Skeletal muscle tissue (tissue), 2 donors: ENCODE measurements around the gene NEDD4L. TPM values are rescaled to one million over a fixed set of nuclear protein-coding genes. Genes with fewer than 3 reads are reported as not detected.

Source experiments
- small RNA-seq: library from RNA; depleted of rRNA; stranded (forward); fragments of <200 nt; gene quantifications from one replicate; pipeline ENCODE3, GENCODE V24; 2014
- total RNA-seq: library from RNA; depleted of rRNA; stranded (reverse); fragments of >200 nt; gene quantifications from one replicate; pipeline ENCODE4 v1.2.3, GENCODE V29; 2014

NEDD4L gene
- total RNA-seq, 1 donor from 2014 or later, result 34.4 TPM

Small RNAs within 50 kb of the gene (small RNA-seq; reads per million reads assigned to genes)
- gene HMGN1P30, result not detected
- not detected for gene MIR3591

Other genes starting within 250 kb of the NEDD4L start
- 4.7 TPM for gene ATP8B1, start 240.9 kb upstream of the NEDD4L start, total RNA-seq